Glutamatergic neuron (in vitro differentiated cells): Measurements from ENCODE around the gene COQ7. TPM values are rescaled to one million over a fixed set of nuclear protein-coding genes. Genes with fewer than 3 reads are reported as not detected.

ENCODE experiments used
- DNase-seq: peaks from one replicate; pipeline ENCODE4 v3.0.0; 2022
- H3K27ac Mint-ChIP-seq: one replicate; pipeline ENCODE4 v1.8.0; 2020; ENCODE audit warnings: mild to moderate bottlenecking, mixed read lengths, inconsistent platforms; ENCODE audit not compliant: unreplicated experiment
- H3K27me3 Mint-ChIP-seq: one replicate; pipeline ENCODE4 v1.8.0; 2020; ENCODE audit warnings: mild to moderate bottlenecking, moderate library complexity, mixed read lengths, inconsistent platforms; ENCODE audit not compliant: unreplicated experiment
- H3K36me3 Mint-ChIP-seq: one replicate; pipeline ENCODE4 v1.8.0; 2020; ENCODE audit warnings: mild to moderate bottlenecking, mixed read lengths, inconsistent platforms; ENCODE audit not compliant: unreplicated experiment
- H3K4me1 Mint-ChIP-seq: one replicate; pipeline ENCODE4 v1.8.0; 2020; ENCODE audit warnings: mild to moderate bottlenecking, low read depth, mixed read lengths, inconsistent platforms; ENCODE audit not compliant: unreplicated experiment
- H3K4me3 Mint-ChIP-seq: one replicate; pipeline ENCODE4 v1.8.0; 2020; ENCODE audit warnings: mild to moderate bottlenecking, mixed read lengths, inconsistent platforms; ENCODE audit not compliant: unreplicated experiment
- H3K9me3 Mint-ChIP-seq: one replicate; pipeline ENCODE4 v1.8.0; 2020; ENCODE audit warnings: mild to moderate bottlenecking, moderate library complexity, mixed read lengths, inconsistent platforms; ENCODE audit not compliant: unreplicated experiment
- long read RNA-seq: library from polyadenylated mRNA; unstranded; transcript quantifications from one replicate; pipeline ENCODE4 v2.0.0, GENCODE V29; 2020; ENCODE audit not compliant: unreplicated experiment
- total RNA-seq: library from RNA; stranded (reverse); fragmentation: NEBNext Ultra II Directional; extraction: Animal tissue kit (Norgen Biotek cat#: 25700); gene quantifications from one replicate; pipeline ENCODE4 v1.2.1, GENCODE V29; 2021; ENCODE audit not compliant: unreplicated experiment
- TF ChIP-seq, protein P1 (sequence below): fragments of 200-600 bp; sonication (generic); IDR thresholded peaks from one replicate; pipeline ENCODE4 v1.5.0; 2021; ENCODE audit not compliant: partially characterized antibody, unreplicated experiment

Gene COQ7
- 21.3 TPM for total RNA-seq
- long read RNA-seq, partial matches to known transcripts: 1 of 7 reads
- long read RNA-seq, other reads (novel, unspliced or antisense): 4 of 7 reads

DNA sequence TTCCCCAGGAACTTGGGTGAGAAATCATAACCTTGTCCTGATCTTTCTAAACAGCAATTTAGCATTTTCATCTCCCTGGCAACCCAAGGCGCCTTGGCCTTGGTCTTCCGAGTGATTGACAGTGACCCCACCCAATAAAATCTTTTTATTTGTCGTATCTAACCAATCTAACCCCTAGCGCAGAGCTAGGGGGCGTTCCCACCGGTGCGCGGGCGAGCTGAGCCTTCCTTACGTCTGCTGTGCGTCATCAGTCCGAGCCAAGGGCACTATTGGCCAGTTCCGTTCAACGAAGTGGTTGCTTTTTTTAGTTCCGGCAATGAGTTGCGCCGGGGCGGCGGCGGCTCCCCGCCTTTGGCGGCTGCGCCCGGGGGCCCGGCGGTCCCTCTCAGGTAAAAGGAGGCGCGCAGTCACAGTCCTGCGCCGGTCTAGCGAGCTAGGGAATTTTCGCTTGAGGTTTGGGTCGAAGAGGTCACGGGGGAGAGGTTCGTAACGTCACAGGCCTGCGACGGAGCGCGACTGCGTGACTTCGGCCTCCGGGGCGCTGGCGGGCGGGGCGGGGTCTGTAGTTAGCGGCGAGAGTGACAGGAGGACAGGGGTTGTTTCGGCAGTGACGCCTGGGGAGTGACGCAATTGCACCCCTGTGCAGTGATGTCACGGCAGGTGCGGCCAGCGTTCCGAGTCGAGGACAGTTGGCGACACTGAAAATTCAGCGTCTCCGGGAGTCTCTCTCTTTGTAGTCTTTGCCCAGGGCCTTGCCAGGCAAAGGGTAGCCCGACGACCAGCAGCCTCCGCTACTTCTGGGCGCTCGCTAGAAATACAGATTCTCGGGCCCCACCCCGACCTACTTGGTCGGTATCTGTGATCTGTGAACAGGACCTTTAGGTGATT lies at the start of gene COQ7:
Gene COQ7 (plus strand): TSS at position 266 of the 888 bp plus-strand sequence. CDS start 51 bp downstream, at position 317.
- H3K27ac Mint-ChIP-seq: peak within 1 kb of the TSS; percentile 94
- peak within 1 kb of the TSS; percentile 91 for H3K4me3 Mint-ChIP-seq
- H3K4me1 Mint-ChIP-seq: no peaks in the 10 kb centered on the region
- no peaks in the 10 kb centered on the region for H3K36me3 Mint-ChIP-seq
- H3K27me3 Mint-ChIP-seq: peaks cover 3% of the 10 kb centered on the region
- TF ChIP-seq, protein P1, sequence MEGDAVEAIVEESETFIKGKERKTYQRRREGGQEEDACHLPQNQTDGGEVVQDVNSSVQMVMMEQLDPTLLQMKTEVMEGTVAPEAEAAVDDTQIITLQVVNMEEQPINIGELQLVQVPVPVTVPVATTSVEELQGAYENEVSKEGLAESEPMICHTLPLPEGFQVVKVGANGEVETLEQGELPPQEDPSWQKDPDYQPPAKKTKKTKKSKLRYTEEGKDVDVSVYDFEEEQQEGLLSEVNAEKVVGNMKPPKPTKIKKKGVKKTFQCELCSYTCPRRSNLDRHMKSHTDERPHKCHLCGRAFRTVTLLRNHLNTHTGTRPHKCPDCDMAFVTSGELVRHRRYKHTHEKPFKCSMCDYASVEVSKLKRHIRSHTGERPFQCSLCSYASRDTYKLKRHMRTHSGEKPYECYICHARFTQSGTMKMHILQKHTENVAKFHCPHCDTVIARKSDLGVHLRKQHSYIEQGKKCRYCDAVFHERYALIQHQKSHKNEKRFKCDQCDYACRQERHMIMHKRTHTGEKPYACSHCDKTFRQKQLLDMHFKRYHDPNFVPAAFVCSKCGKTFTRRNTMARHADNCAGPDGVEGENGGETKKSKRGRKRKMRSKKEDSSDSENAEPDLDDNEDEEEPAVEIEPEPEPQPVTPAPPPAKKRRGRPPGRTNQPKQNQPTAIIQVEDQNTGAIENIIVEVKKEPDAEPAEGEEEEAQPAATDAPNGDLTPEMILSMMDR: no peak
- H3K9me3 Mint-ChIP-seq: peaks cover 5% of the 10 kb centered on the region
- DNase-seq: peak; percentile 99

DNA sequence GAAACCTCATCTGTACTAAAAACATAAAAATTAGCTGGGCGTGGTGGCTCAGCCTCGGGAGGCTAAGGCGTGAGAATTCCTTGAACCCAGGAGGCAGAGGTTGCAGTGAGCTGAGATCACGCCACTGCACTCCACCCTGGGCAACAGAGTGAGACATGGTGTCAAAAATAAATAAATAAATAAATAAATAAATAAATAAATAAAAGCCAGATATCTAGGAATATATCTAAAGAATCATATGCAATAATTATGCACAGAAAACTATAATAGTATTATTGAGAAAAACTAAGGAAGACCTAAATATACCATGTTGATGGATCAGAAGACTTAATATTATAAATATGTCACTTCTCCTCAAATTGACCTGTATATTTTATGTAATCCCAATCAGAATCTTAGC lies 46.7 kb upstream of the COQ7 start:
- Mint-ChIP-seq H3K4me3 (no peak overlapping the region), H3K9me3 (no peaks in the 10 kb centered on the region), H3K27me3 (no peaks in the 10 kb centered on the region), H3K4me1 (no peaks in the 10 kb centered on the region), H3K36me3 (no peaks in the 10 kb centered on the region), H3K27ac (no peak overlapping the region)
- TF ChIP-seq, protein P1: no peak
- DNase-seq: no peak

DNA sequence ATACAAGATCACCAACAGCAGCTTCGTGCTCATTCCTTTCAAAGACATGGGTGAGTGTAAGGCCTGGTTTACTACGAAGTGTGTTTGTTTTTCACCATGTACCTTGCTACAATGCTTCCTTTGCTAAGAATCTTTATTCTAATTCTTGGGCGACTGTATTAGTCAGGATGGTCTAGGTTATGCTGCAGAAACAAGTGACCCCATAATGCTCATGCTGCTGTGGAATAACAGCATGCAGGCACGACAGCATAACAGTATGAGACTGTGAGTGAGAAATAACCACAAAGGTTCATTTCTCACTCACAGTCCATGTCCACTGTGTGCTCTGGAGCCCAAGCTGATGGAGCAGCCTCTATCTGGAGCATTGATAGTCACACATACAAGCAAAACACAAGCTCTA lies 45.7 kb upstream of the COQ7 start:
- TF ChIP-seq, protein P1: no peak
- no peaks in the 10 kb centered on the region for H3K9me3 Mint-ChIP-seq
- no peak overlapping the region for H3K27ac Mint-ChIP-seq
- H3K36me3 Mint-ChIP-seq: no peaks in the 10 kb centered on the region
- H3K4me1 Mint-ChIP-seq: no peaks in the 10 kb centered on the region
- no peaks in the 10 kb centered on the region for H3K27me3 Mint-ChIP-seq
- no peak for DNase-seq
- no peak overlapping the region for H3K4me3 Mint-ChIP-seq

DNA sequence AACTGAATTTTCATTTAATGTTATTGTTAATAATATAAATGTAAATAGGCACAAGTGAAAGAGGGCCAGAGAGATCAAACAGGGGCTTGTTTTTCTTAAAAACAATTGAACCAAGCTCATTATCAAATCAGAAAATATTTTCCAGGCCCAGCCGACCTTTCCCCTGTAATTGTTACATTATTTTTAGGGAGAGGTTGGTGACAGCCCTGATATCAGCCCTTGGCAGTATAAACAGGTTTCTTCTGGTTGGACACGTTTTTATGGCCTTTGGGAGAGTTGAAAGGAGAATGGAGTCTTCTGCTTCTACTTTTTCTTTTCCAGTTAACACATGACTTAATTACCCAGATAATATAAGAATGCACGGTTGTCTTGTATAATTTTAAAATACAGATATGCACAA lies 40.0 kb upstream of the COQ7 start:
- Mint-ChIP-seq H3K27me3 (peaks cover 2% of the 10 kb centered on the region), H3K27ac (no peak overlapping the region), H3K9me3 (no peaks in the 10 kb centered on the region), H3K36me3 (no peaks in the 10 kb centered on the region), H3K4me3 (no peak overlapping the region), H3K4me1 (no peaks in the 10 kb centered on the region)
- TF ChIP-seq, protein P1: no peak
- no peak for DNase-seq

DNA sequence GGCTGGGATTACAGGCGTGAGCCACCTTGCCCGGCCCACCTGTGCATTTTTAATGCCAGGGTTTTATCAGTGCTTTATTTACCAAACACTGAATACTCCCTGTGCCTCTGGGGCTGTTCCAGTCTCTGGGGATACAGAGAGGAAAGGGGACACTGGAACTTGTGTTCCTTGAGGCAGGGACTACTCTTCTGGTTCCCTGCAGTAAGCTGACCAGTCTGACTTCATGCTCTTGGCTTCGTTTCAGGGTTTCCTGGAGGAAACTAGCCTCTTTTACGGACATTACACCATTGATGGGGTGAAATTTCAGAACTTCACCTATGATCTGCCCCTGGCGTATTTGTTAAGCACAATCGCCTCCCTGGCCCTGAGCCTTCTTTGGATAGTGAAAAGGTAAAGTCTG lies 37.4 kb upstream of the COQ7 start:
- H3K27ac Mint-ChIP-seq: no peak overlapping the region
- no peak overlapping the region for H3K4me3 Mint-ChIP-seq

More for the DNA sequence above, 37.4 kb upstream of the COQ7 start:
- Mint-ChIP-seq H3K27me3 (peaks cover 3% of the 10 kb centered on the region), H3K9me3 (no peaks in the 10 kb centered on the region), H3K36me3 (no peaks in the 10 kb centered on the region), H3K4me1 (no peaks in the 10 kb centered on the region)
- DNase-seq: no peak
- TF ChIP-seq, protein P1: no peak
